NCI-H446 (cell line): ENCODE measurements around the gene UST.
"Not testable (repeated sequence)": the region's sequence is repeated elsewhere in the genome, so short reads cannot be mapped to it uniquely, and the experiment has no call there.

ENCODE experiments used
- DNase-seq, 2 experiments: peaks; one replicate each; lab custom pipeline; 2025; lab: John Stamatoyannopoulos, UW

The UST gene

GRCh38 chr6:148951662-148952061 is 204.8 kb downstream of the UST start:
- DNase-seq: no peak

DNA sequence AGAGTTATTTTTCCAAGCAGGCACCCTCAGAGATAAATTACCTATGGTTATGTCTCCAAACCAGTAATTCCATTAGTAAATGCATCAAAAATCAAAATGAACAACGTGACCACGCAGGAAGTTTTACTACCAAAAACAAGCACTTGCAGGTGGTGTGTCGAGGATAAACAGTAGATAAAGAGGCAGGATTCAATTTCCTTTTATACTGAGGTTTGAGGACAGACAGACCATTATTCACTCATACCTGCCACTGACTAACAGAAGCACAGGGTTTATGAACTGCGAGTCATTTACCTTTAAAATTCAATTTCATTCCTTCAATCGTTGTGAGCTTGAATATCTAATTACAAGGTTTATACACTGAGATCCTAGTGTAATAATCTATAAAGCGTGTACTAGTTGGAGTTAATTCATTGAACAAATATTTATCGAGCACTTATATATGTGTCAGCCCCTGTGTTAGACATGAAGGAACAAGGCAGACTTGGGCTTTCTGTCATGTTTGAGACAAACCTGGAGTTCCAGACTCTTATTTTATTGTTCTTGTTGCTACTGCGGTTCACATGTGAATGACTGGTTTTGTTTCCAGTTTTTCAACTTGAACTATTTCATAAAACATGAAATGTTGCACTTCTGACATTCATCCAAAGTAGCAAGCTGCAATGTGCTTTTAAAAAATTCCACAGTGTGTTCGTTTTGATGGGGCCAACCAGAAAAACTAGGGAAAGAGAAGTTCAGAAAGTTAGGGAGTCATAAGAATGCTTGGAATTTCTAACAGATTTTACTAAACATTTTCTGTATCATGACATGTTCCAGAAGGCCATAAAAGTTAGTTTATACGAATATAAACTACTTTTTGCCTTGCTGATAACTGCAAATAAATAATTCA is 205.6 kb downstream of the UST start:
- no peak for DNase-seq

DNA sequence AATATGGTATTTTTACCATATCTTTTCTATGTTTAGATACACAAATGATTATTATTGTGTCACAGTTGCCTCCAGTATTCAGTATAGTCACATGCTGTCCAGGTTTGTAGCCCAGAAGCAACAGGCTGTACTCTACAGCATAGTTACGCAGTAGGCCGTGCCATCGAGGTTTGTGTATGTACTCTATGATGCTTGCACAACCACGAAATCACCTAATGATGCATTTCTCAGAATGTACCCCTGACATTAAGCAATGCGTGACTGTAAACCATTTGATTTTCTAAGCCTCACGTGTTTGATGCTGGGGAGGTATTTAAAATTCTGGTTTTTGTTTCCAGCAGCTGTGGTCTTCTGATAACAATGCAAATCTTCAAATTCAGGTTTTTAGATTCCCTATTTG is 207.6 kb downstream of the UST start:
- DNase-seq: no peak

DNA sequence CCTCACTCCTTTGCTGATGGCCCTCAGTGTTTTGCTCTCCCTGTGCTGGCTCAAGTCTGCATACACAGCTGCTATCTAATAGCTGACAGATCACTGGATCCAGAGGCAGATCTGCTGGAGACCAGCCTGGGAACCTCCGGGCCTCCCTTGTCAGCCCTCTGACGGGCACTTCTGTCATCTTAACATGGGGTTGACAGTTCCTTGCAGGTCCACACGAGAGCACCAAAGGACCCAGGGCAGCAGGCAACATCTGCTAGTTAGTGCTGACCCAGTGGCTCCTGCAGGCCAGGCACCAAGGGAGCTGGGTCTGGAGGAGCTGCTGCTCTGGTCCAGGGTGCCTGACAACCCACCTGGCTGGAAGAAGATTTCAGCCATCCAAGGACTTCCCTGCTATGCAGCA is 208.1 kb downstream of the UST start:
- DNase-seq: no peak

- DNase-seq: no peak
Observed at GRCh38 chr6:148955441-148955840, 208.6 kb downstream of the UST start.

GRCh38 chr6:148956163-148956562 is 209.3 kb downstream of the UST start:
- DNase-seq: not testable (repeated sequence)

- DNase-seq: no peak
Observed at GRCh38 chr6:148957752-148958151, 210.9 kb downstream of the UST start.

DNA sequence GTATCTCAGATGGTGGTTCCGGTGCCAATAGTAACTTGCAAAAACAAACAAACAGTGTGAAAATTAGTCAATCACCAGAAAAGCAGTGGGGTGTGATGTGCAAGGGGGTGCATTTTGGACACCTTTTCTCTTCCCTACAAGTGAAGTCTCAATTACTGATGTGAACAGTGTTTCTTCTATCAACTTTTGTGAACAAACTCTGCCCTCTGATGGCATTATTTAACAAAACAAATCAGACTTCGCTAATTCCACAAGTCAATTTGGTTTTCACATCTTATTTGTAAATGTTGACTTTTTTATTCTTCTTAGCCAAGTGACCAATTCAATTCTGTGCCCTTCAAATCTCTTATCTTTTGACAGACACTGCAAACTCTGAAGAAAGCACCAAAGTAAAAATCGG is 212.2 kb downstream of the UST start:
- no peak for DNase-seq

DNA sequence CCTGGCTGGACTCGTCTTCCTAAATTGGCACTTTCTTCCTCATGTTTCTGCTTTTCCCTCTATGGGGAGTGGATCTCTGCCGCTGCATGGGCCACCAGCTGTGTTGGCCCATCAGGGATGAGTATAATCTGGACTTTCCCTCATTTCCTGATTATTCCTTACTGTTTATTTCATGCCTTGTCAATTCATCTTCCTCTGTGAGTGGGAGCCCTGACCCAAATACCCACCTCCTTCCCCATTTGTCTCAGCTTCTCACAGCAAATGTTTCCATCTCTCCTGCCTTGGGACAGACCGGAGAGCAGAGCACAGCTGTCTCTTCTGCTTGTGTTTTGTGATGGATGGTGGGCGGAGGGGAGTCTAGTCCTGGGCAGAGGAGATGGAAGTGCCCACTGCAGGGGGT is 212.7 kb downstream of the UST start:
- no peak for DNase-seq

- no peak for DNase-seq
Observed at GRCh38 chr6:148962854-148963515, 216.2 kb downstream of the UST start.

DNA sequence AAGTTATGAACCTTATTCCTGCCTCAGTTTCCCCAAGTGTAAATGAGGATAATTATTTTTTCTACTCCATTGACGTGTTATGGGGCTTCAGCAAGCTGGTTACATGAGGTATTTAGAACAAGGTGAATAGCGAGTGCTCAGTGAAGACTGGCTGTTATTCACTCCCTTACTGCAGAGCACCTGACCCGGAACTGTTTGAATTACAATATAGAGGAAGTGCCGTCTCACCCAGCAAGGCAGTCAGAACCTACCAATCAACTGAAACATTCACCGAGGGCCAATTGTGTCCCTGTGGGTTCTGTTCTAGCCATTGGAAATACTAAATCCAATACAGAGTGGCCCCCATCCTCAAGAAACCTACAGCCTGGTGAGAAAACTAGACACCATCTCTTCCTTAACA is 216.9 kb downstream of the UST start:
- no peak for DNase-seq

DNA sequence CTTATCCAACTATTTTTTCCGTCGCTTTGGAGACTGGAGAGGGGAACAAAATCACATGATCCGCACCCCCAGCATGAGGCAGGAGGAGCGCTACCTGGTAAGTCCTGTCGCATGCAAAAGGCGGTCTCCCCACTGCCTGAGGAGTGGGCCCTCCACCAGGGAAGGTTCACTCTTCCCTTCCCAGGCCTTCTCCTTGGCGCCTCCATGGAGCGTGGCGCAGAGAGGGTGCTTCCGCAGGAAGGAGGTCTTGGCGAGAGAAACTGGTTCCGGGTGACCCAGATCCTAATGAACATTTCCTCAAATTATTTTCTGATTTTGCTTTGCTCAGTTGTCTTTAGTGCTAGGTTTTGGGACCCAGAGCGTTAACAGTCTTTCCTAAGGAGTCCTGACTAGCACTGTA is 217.6 kb downstream of the UST start:
- no peak for DNase-seq

DNA sequence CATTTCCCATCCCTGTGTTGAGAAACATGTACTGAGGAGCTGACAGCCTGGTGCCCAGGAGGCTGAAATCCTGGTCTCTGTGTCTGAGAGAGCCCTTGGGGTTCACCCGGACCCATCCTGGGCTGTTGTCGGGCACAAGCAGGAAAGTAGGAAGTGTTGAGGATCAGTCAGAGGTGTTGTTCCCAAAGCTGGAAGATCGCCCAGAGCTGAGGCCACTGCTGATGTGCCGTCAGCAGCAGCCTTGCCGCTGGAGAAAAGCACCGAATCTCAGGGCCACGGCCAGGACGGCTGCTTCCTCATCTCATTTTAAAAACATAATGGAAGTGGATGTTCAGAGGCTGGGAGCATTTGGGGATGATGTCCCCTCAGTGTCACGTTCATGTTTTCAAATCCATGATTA is 218.5 kb downstream of the UST start:
- DNase-seq: no peak

DNA sequence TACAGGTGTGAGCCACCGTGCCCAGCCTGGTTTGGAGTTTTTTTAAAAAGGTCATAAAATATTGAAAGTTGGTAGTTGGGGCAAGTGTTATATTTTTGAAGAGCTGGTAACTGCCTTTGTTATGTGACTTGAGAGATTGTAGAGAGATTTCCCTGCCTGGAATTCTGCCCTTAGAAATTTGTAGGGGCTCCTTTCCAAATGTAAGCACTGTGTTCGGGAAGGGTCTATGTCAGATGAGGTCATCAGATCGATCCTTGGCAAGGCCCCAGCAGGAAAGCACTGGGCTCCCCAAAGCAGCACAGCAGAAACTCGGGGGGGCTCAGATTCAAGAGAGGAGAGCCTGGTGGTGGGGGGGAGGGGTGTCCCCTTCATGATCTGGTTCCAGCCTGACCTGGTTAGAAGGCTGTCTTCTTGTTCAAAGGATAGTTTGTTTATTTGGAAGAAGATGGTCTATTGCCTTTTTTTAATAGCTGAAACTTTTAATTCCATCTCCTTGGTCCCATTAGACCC is 220.2 kb downstream of the UST start:
- no peak for DNase-seq

- DNase-seq: no peak
Observed at GRCh38 chr6:148967541-148967956, 220.7 kb downstream of the UST start.

DNA sequence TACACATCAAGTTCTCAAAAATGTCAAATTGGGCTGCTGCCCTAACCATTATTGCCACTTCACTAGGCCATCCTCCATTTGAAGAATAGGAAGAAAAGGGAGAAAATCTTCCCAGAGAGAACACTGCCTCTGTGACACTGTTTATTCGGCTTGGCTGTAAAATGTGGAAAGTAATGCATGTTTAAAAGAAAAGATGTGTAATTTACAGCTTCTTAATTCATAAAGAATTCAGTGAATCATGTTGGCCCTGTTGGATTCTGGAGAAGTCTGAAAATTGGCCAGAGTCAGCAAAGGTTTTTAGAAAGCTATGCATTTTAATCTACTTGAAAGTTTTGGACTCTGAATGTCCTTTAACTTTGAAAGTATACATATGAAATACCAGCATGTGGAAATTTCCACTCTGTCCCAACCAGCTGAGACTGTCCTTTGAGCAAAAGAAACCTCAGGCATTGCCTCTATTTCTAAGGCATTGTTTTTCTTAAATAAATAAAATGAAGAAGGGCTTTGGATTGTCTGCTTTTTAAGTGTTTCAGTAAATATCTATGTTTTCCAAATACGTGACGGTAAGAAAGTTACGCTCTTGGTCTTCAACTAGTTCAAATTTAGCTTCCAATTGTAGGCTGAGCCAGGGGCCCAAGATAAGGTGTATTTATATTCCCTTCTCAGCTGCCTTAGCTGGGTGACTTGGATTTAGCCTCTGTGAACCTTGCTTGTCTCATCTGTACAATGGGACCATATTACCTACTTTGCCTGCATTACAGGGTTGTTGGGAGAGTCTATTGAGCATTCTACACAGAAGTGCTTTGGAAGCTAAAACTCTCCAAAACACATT is 222.2 kb downstream of the UST start:
- no peak for DNase-seq

- DNase-seq: no peak
Observed at GRCh38 chr6:148969603-148970061, 222.8 kb downstream of the UST start.

DNA sequence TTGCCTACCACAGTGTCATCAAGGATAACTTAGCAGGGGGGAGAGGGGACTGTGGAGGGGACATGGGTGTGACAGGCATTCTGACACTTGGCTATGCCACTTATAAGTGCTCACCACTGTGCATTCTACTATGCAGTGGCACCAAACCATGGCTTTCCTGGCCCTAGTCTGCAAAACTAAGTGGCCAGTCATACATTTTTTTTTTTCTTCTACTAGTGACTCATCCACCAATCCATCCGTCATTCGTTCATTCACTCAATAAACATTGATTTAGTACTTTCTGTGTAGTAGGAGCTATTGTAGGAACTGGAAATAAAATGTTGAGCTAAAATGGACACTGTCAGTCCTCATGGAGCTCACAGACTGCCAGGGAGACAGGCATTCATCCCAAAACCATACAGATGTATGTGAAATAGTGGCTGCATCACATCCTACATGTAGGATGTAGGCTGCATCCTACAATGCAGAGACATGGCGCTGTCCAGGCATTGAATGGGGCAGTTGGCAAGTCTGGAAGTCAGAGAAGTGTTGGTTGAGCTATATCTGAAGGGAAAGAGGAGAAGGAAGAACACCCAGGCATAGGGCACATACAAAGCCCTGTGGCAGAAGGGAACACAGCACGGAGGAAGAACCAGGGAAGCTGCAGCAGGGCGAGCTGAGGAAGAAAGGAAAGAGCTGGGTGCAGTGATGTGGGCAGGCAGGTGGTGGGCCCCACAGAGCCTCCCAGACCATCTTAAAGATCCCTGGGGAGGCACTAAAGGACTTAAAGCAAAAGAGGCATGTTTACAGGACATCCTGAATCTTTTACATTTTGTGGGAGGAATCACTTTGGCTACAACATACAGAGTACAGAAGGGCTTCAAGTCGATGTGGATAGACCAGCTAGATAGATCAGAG is 224.4 kb downstream of the UST start:
- no peak for DNase-seq

GRCh38 chr6:148972481-148972880 is 225.7 kb downstream of the UST start:
- no peak for DNase-seq

DNA sequence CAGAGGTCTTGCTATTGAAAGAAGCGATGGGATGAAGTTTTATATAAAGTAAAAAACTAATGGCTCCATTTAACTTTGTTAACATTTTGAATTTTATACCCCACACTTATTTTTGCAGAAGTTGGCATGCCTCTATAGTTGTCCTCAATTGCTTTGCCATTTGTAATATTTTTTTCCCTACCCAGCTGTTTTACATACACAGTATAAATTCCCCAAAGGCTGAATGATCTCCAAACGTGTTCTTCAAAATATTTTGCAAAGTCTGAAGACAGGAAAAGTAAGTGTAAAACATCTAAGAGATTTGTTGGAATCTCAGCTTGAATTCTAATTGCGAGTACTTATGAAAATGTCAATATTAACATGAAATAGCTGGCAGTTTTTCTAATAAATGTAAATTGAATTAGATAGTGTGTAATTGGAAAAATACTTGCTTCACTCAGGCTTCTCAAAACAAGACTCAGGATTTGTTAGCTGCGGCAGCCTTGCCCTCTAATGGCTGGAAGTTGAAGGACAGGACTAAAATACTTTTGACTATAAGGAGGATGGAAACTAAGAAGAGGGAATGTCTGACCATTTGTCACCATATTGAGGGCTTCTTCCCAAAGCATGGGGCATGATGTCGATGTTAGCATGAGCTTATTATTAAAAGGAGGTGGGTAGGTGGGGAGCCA is 226.8 kb downstream of the UST start:
- DNase-seq: no peak

DNA sequence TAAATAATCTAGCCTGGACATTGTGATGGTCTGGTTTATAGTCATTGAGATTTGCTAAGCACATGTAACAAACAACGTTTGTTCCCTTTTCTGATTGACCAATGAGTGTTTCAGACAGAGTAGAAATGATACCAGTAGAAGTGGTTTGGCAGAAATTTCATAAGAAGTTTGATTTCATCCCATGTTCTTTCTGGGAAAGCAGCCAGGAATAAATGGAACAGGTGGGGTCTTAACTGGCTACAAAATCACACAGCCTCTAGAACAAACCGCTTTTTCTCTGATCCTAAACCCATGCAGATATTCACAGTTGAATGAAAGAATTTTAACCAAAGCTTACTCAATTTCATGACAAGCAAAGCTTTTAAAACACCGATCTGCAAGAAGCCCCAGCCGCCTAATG is 227.5 kb downstream of the UST start:
- DNase-seq: no peak
